ENCODE measurements around the gene ITGA11. TPM values are rescaled to one million over a fixed set of nuclear protein-coding genes. Genes with fewer than 3 reads are reported as not detected.

Gene ITGA11
- total and polyA plus RNA-seq, 10 donors: 0.27 to 17.2 (median 5.8) TPM

- H3K4me1 ChIP-seq: peaks cover 0 to 19% (median 10%) of the 10 kb centered on the region in 6 donors
- H3K27ac ChIP-seq: no peak overlapping the region
- no peaks in the 10 kb centered on the region for H3K9me3 ChIP-seq
- TF ChIP-seq POLR2AphosphoS5 (IDR thresholded peaks at IDR 0.05): no peak
- no peak for TF ChIP-seq POLR2A (IDR thresholded peaks at IDR 0.05)
- TF ChIP-seq CTCF (IDR thresholded peaks at IDR 0.05 in 8 of 11, conservative IDR thresholded peaks at IDR 0.05 in 3 of 11): no peak
- H3K36me3 ChIP-seq: peaks cover 0 to 6% (median 0%) of the 10 kb centered on the region in 6 donors
- 59 to 80% (median 73%) methylated on average over 8 of the region's 8 CpGs for WGBS, 5 donors
- DNase-seq: no peak
- intact Hi-C loops (cut with DNase I; ENCODE audit: low total_unique reads): no loop called here
- H3K27me3 ChIP-seq (replicated peaks in 1 of 7): peaks cover 0 to 12% (median 0%) of the 10 kb centered on the region in 7 donors
- no peak overlapping the region for H3K4me3 ChIP-seq
These were observed 103.5 kb downstream of the ITGA11 start for GRCh38 chr15:68328443-68328842.

GRCh38 chr15:68326711-68327354, 105.1 kb downstream of the ITGA11 start:
- peaks cover 0 to 14% (median 7%) of the 10 kb centered on the region in 6 donors for H3K4me1 ChIP-seq
- no peaks in the 10 kb centered on the region for H3K9me3 ChIP-seq
- H3K27ac ChIP-seq: no peak overlapping the region
- no peak for DNase-seq
- TF ChIP-seq CTCF (IDR thresholded peaks at IDR 0.05 in 8 of 11, conservative IDR thresholded peaks at IDR 0.05 in 3 of 11) (no peak), POLR2AphosphoS5 (IDR thresholded peaks at IDR 0.05) (no peak), POLR2A (IDR thresholded peaks at IDR 0.05) (no peak)
- H3K27me3 ChIP-seq (replicated peaks in 1 of 7): peaks cover 0 to 12% (median 0%) of the 10 kb centered on the region in 7 donors
- peaks cover 0 to 6% (median 0%) of the 10 kb centered on the region in 6 donors for H3K36me3 ChIP-seq
- WGBS, 5 donors: 59 to 71% (median 64%) methylated on average over 11 of the region's 11 CpGs
- no peak overlapping the region for H3K4me3 ChIP-seq
- intact Hi-C loops (cut with DNase I; ENCODE audit: low total_unique reads): no loop called here

- DNase-seq: no peak
- Histone ChIP-seq H3K36me3 (peaks cover 0 to 6% (median 0%) of the 10 kb centered on the region in 6 donors), H3K4me3 (no peak overlapping the region), H3K9me3 (no peaks in the 10 kb centered on the region), H3K27me3 (replicated peaks in 1 of 7) (peaks cover 0 to 12% (median 0%) of the 10 kb centered on the region in 7 donors), H3K4me1 (peaks cover 0 to 14% (median 7%) of the 10 kb centered on the region in 6 donors), H3K27ac (no peak overlapping the region)
- intact Hi-C loops (cut with DNase I; ENCODE audit: low total_unique reads): no loop called here
- TF ChIP-seq POLR2A (IDR thresholded peaks at IDR 0.05): no peak
- no peak for TF ChIP-seq POLR2AphosphoS5 (IDR thresholded peaks at IDR 0.05)
- WGBS, 5 donors: 81 to 89% (median 87%) methylated on average over 4 of the region's 4 CpGs
These were observed 106.2 kb downstream of the ITGA11 start for GRCh38 chr15:68325726-68326125.

- H3K36me3 ChIP-seq: peaks cover 0 to 6% (median 0%) of the 10 kb centered on the region in 6 donors
- H3K9me3 ChIP-seq: no peaks in the 10 kb centered on the region
- H3K4me3 ChIP-seq: no peak overlapping the region
- intact Hi-C loops (cut with DNase I; ENCODE audit: low total_unique reads): no loop called here
- no peak overlapping the region for H3K27ac ChIP-seq
- peaks cover 0 to 12% (median 0%) of the 10 kb centered on the region in 7 donors for H3K27me3 ChIP-seq (replicated peaks in 1 of 7)
- WGBS, 5 donors: 65 to 77% (median 67%) methylated on average over 8 to 9 of the region's 9 CpGs
- TF ChIP-seq CTCF (IDR thresholded peaks at IDR 0.05 in 8 of 11, conservative IDR thresholded peaks at IDR 0.05 in 3 of 11) (no peak), POLR2AphosphoS5 (IDR thresholded peaks at IDR 0.05) (no peak), POLR2A (IDR thresholded peaks at IDR 0.05) (no peak)
- peaks cover 0 to 14% (median 7%) of the 10 kb centered on the region in 6 donors for H3K4me1 ChIP-seq
- DNase-seq: no peak
These were observed 109.2 kb downstream of the ITGA11 start for GRCh38 chr15:68322796-68323195.

Measured in spleen (tissue), 11 donors.